H9 (cell line): ENCODE data around the gene B4GALT3. TPM values are rescaled to one million over a fixed set of nuclear protein-coding genes. Genes with fewer than 3 reads are reported as not detected.

Experiments
- DNase-seq: peaks from one replicate; pipeline ENCODE4 v3.0.0-alpha.2; 2017
- H2AFZ ChIP-seq: one replicate; pipeline ENCODE4 v1.6.1; 2013; ENCODE audit warnings: mild to moderate bottlenecking, low read length, control low read depth, moderate library complexity
- H2AK5ac ChIP-seq: 2 replicates; pipeline ENCODE4 v1.6.1; 2013; ENCODE audit warnings: low read length, control low read depth, mixed read lengths; ENCODE audit not compliant: insufficient read length
- H2BK120ac ChIP-seq: one replicate; pipeline ENCODE4 v1.6.1; 2013; ENCODE audit warnings: low read depth, mild to moderate bottlenecking, low read length, control low read depth, inconsistent platforms; ENCODE audit not compliant: poor library complexity, severe bottlenecking
- H2BK12ac ChIP-seq: 2 replicates; pipeline ENCODE4 v1.6.1; 2013; ENCODE audit warnings: low read length, control low read depth, mixed read lengths, low read depth; ENCODE audit not compliant: insufficient read length
- H2BK15ac ChIP-seq: 2 replicates; pipeline ENCODE4 v1.6.1; 2013; ENCODE audit warnings: low read depth, low read length, control low read depth
- H2BK20ac ChIP-seq: one replicate; pipeline ENCODE4 v1.6.1; 2013; ENCODE audit warnings: low read depth, mild to moderate bottlenecking, low read length, control low read depth, inconsistent platforms; ENCODE audit not compliant: poor library complexity, severe bottlenecking
- H2BK5ac ChIP-seq: 2 replicates; pipeline ENCODE4 v1.6.1; 2013; ENCODE audit warnings: low read length, control low read depth, mixed read lengths; ENCODE audit not compliant: insufficient read length
- H3K14ac ChIP-seq: 2 replicates; pipeline ENCODE4 v1.6.1; 2013; ENCODE audit warnings: low read length, control low read depth; ENCODE audit not compliant: insufficient read depth
- H3K18ac ChIP-seq: 2 replicates; pipeline ENCODE4 v1.6.1; 2013; ENCODE audit warnings: low read depth, mild to moderate bottlenecking, mixed read lengths, low read length, control low read depth; ENCODE audit not compliant: insufficient read length
- H3K23ac ChIP-seq: 2 replicates; pipeline ENCODE4 v1.6.1; 2013; ENCODE audit warnings: low read length, control low read depth, mixed read lengths, low read depth; ENCODE audit not compliant: insufficient read length
- H3K23me2 ChIP-seq: 2 replicates; pipeline ENCODE4 v1.6.1; 2013; ENCODE audit warnings: low read depth, mild to moderate bottlenecking, mixed read lengths, low read length, control low read depth; ENCODE audit not compliant: insufficient read length, poor library complexity, severe bottlenecking
- H3K27ac ChIP-seq: 2 replicates; pipeline ENCODE4 v1.5.1; 2013; ENCODE audit warnings: low read length, control low read depth, mixed read lengths, low read depth; ENCODE audit not compliant: insufficient read length
- H3K27me3 ChIP-seq: 2 replicates; pipeline ENCODE4 v1.6.1; 2013; ENCODE audit warnings: low read length, control low read depth, inconsistent platforms; ENCODE audit not compliant: insufficient read depth
- H3K4ac ChIP-seq: 2 replicates; pipeline ENCODE4 v1.6.1; 2013; ENCODE audit warnings: low read depth, mild to moderate bottlenecking, control low read depth, inconsistent platforms, low read length, moderate library complexity
- H3K4me1 ChIP-seq: 2 replicates; pipeline ENCODE4 v1.6.1; 2013; ENCODE audit warnings: low read length, control low read depth, inconsistent platforms; ENCODE audit not compliant: insufficient read depth
- H3K4me2 ChIP-seq: 2 replicates; pipeline ENCODE4 v1.6.1; 2013; ENCODE audit warnings: low read length, control low read depth, mixed read lengths; ENCODE audit not compliant: insufficient read length, insufficient read depth
- H3K56ac ChIP-seq: 2 replicates; pipeline ENCODE4 v1.6.1; 2013; ENCODE audit warnings: low read depth, mild to moderate bottlenecking, mixed read lengths, low read length, control low read depth; ENCODE audit not compliant: insufficient read length
- H3K79me1 ChIP-seq: 2 replicates; pipeline ENCODE4 v1.6.1; 2013; ENCODE audit warnings: low read depth, mild to moderate bottlenecking, moderate library complexity, low read length, control low read depth, inconsistent platforms; ENCODE audit not compliant: insufficient read depth, poor library complexity, severe bottlenecking
- H3K79me2 ChIP-seq: 2 replicates; pipeline ENCODE4 v1.6.1; 2013; ENCODE audit warnings: low read length, control low read depth, inconsistent platforms; ENCODE audit not compliant: insufficient read depth
- H3K9ac ChIP-seq: 2 replicates; pipeline ENCODE4 v1.6.1; 2013; ENCODE audit warnings: low read length, control low read depth, mixed read lengths; ENCODE audit not compliant: insufficient read length; ENCODE audit errors: extremely low read depth
- H3K9me3 ChIP-seq: one replicate; pipeline ENCODE4 v1.6.1; 2013; ENCODE audit warnings: low read depth, low read length, inconsistent platforms; ENCODE audit not compliant: control insufficient read depth
- H3T11ph ChIP-seq: one replicate; pipeline ENCODE4 v1.6.1; 2013; ENCODE audit warnings: mild to moderate bottlenecking, low read length, control low read depth, inconsistent platforms
- H4K20me1 ChIP-seq: one replicate; pipeline ENCODE4 v1.6.1; 2013; ENCODE audit not compliant: control insufficient read depth, insufficient read length, insufficient read depth
- H4K5ac ChIP-seq: 2 replicates; pipeline ENCODE4 v1.6.1; 2013; ENCODE audit warnings: low read depth, mild to moderate bottlenecking, mixed read lengths, low read length, control low read depth; ENCODE audit not compliant: insufficient read length
- H4K8ac ChIP-seq: replicated peaks from 2 replicates; pipeline ENCODE4 v1.6.1; 2013; ENCODE audit warnings: low read length, control low read depth, mixed read lengths, low read depth; ENCODE audit not compliant: insufficient read length
- H4K91ac ChIP-seq: 2 replicates; pipeline ENCODE4 v1.6.1; 2013; ENCODE audit warnings: low read depth, mild to moderate bottlenecking, moderate library complexity, mixed read lengths, low read length, control low read depth; ENCODE audit not compliant: insufficient read length
- H3K27ac Mint-ChIP-seq, 3 experiments: 2 replicates in 2 of 3; 3 replicates in 1 of 3; pipeline ENCODE4 v1.8.0; 2020 to 2021; ENCODE audit warnings: mixed read lengths in 3 of 3, mild to moderate bottlenecking in 1 of 3, moderate library complexity in 1 of 3
- H3K27me3 Mint-ChIP-seq: 2 replicates; pipeline ENCODE4 v1.8.0; 2021; ENCODE audit warnings: low read depth, mild to moderate bottlenecking, moderate library complexity, mixed read lengths
- H3K36me3 Mint-ChIP-seq, 3 experiments: 2 replicates in 2 of 3; 3 replicates in 1 of 3; pipeline ENCODE4 v1.8.0; 2020 to 2021; ENCODE audit warnings: low read depth in 3 of 3, mixed read lengths in 3 of 3; ENCODE audit not compliant: insufficient read depth in 1 of 3
- H3K4me1 Mint-ChIP-seq, 2 experiments: 2 replicates each; pipeline ENCODE4 v1.8.0; 2020; ENCODE audit warnings: mixed read lengths in 2 of 2
- H3K4me3 Mint-ChIP-seq, 2 experiments: 2 replicates in 1 of 2; 3 replicates in 1 of 2; pipeline ENCODE4 v1.8.0; 2020 to 2021; ENCODE audit warnings: mild to moderate bottlenecking in 2 of 2, mixed read lengths in 2 of 2, moderate library complexity in 1 of 2
- H3K9me3 Mint-ChIP-seq, 2 experiments: 2 replicates in 1 of 2; 3 replicates in 1 of 2; pipeline ENCODE4 v1.8.0; 2020; ENCODE audit warnings: mild to moderate bottlenecking in 2 of 2, mixed read lengths in 2 of 2, moderate library complexity in 1 of 2
- WGBS: extraction: QIAGEN DNeasy Blood & Tissue Kit; methylation state at CpG from one replicate; pipeline ENCODE4 v1.1.7; 2013; ENCODE audit warnings: missing lambda C conversion rate, low lambda C conversion rate, mixed read lengths; ENCODE audit not compliant: insufficient read length; ENCODE audit errors: extremely low coverage; 5-methylcytosine and 5-hydroxymethylcytosine counted together
- total RNA-seq: library from RNA; stranded (reverse); gene quantifications from 2 replicates; pipeline ENCODE4 v1.2.1, GENCODE V29; 2021
- TF ChIP-seq, protein P1 (sequence below): fragments of 200-600 bp; sonication (generic); conservative IDR thresholded peaks from 3 replicates; pipeline ENCODE4 v1.8.0; 2021; ENCODE audit warnings: antibody characterized with exemption, mild to moderate bottlenecking

Gene B4GALT3
- total RNA-seq, 1 experiment from 2014 or later, result 31.8 TPM

DNA sequence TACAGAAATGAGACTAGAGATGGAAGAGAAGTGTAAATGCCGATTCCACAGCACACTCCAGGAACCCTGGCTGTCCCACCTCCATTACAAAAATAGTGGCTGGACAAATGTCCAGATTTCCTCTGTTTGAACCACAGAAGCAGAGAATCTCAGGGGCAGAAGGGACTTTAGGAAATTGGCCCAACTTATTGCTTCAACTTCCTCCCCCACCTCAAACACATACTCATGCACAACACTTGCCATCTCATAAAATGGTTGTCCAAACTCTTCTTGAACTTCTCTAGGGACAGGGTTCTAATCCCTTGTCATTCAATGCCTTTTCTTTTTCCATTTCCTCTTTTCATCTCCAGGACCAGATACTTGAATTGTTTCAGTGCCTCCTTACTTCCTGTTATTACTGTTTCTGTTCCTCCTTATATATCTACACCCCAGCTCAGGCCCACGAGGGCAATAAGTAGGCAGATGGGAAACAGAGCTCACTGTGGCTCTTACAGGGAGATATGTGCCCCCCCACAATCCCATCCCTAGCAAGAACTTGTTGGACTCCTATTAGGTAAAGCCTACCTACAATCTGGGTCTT, 8.5 kb upstream of the B4GALT3 start:
- DNase-seq, result no peak
- Histone ChIP-seq H3K23ac (no peak overlapping the region), H3K79me1 (no peaks in the 10 kb centered on the region), H3K9me3 (no peaks in the 10 kb centered on the region), H2BK5ac (no peak overlapping the region), H4K91ac (no peak overlapping the region), H2AK5ac (no peak overlapping the region), H3K9ac (no peak overlapping the region), H2AFZ (no peak overlapping the region), H2BK120ac (no peak overlapping the region), H2BK20ac (no peak overlapping the region), H4K20me1 (peaks cover 3% of the 10 kb centered on the region), H3K4ac (no peak overlapping the region), H3K4me1 (no peaks in the 10 kb centered on the region), H3K27ac (no peak overlapping the region), H4K8ac (no peak overlapping the region), H3T11ph (no peak overlapping the region), H3K4me2 (no peak overlapping the region), H2BK12ac (no peak overlapping the region), H3K14ac (no peak overlapping the region), H3K18ac (no peak overlapping the region), H3K79me2 (no peaks in the 10 kb centered on the region), H4K5ac (no peak overlapping the region), H3K56ac (no peak overlapping the region), H3K27me3 (no peaks in the 10 kb centered on the region), H3K23me2 (no peaks in the 10 kb centered on the region), H2BK15ac (no peak overlapping the region)
- no peak overlapping the region; a peak in 1 of 7 replicates for H3K27ac Mint-ChIP-seq
- H3K9me3 Mint-ChIP-seq, result no peaks in the 10 kb centered on the region
- peaks cover 2% of the 10 kb centered on the region; the same call in 1 of the 2 replicates for H3K27me3 Mint-ChIP-seq
- H3K4me1 Mint-ChIP-seq, result peaks cover 4 to 10% of the 10 kb centered on the region in 2 experiments; a peak in 3 of 4 replicates
- TF ChIP-seq, protein P1, sequence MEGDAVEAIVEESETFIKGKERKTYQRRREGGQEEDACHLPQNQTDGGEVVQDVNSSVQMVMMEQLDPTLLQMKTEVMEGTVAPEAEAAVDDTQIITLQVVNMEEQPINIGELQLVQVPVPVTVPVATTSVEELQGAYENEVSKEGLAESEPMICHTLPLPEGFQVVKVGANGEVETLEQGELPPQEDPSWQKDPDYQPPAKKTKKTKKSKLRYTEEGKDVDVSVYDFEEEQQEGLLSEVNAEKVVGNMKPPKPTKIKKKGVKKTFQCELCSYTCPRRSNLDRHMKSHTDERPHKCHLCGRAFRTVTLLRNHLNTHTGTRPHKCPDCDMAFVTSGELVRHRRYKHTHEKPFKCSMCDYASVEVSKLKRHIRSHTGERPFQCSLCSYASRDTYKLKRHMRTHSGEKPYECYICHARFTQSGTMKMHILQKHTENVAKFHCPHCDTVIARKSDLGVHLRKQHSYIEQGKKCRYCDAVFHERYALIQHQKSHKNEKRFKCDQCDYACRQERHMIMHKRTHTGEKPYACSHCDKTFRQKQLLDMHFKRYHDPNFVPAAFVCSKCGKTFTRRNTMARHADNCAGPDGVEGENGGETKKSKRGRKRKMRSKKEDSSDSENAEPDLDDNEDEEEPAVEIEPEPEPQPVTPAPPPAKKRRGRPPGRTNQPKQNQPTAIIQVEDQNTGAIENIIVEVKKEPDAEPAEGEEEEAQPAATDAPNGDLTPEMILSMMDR, result no peak
- WGBS, result no CpG with 5 or more reads among the region's 2 CpGs
- no peak overlapping the region for H3K4me3 Mint-ChIP-seq
- no peaks in the 10 kb centered on the region; a peak in 1 of 7 replicates for H3K36me3 Mint-ChIP-seq
